ENCODE results near the gene PRKAG1.

DNA sequence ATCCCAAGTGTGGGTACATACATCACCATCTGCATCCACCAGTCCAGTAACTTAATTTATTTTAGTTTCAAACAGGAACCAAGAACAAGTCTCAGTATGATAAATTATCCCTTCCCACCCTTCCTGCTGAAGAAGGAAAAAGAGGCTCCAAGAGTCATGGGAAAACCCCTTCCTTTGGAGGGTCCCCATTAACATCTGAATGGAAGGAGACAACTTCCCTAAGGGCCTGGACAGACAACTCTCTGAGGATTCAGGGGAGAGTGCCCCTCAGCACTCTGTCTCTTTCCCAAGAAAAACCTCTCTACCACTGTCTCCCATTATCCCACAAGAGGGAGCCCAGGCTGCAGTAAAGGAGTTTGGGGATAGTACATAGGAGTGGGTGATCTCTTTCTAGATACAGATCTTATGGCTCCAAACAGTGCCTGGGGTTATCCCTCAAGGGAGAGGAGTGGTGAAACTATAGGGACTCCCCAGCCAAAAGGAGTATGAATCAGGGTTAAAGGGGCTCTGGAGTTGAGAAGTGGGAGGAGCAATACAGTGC is 53.2 kb downstream of the PRKAG1 start:
- TF ChIP-seq POLR2A (IDR thresholded peaks at IDR 0.05) (no peak), EP300 (IDR thresholded peaks at IDR 0.05) (no peak), POLR2AphosphoS5 (IDR thresholded peaks at IDR 0.05) (no peak)
- TF ChIP-seq, protein P1, sequence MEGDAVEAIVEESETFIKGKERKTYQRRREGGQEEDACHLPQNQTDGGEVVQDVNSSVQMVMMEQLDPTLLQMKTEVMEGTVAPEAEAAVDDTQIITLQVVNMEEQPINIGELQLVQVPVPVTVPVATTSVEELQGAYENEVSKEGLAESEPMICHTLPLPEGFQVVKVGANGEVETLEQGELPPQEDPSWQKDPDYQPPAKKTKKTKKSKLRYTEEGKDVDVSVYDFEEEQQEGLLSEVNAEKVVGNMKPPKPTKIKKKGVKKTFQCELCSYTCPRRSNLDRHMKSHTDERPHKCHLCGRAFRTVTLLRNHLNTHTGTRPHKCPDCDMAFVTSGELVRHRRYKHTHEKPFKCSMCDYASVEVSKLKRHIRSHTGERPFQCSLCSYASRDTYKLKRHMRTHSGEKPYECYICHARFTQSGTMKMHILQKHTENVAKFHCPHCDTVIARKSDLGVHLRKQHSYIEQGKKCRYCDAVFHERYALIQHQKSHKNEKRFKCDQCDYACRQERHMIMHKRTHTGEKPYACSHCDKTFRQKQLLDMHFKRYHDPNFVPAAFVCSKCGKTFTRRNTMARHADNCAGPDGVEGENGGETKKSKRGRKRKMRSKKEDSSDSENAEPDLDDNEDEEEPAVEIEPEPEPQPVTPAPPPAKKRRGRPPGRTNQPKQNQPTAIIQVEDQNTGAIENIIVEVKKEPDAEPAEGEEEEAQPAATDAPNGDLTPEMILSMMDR (IDR thresholded peaks at IDR 0.05): no peak
